HL-60 (cell line): ENCODE measurements around the gene GMEB2.

Experiments used
- DNase-seq, 2 experiments: peaks; one replicate each; pipeline ENCODE4 v3.0.0-alpha.2; 2010 to 2020; ENCODE audit warnings: low read depth in 1 of 2, low spot score in 1 of 2
- H3K27ac ChIP-seq: fragments of 250-450 bp; sonication (Bioruptor Pico); replicated peaks from 2 replicates; pipeline ENCODE4 v1.5.1; 2020; ENCODE audit warnings: mild to moderate bottlenecking, moderate library complexity
- H3K27me3 ChIP-seq: fragments of 250-450 bp; sonication (Bioruptor Pico); 2 replicates; pipeline ENCODE4 v1.5.1; 2021; ENCODE audit warnings: mild to moderate bottlenecking, moderate library complexity; ENCODE audit not compliant: insufficient read depth, poor library complexity, severe bottlenecking
- H3K4me3 ChIP-seq: replicated peaks from 2 replicates; pipeline ENCODE4 v1.5.1; 2011; ENCODE audit warnings: mild to moderate bottlenecking, control low read depth, low read length; ENCODE audit not compliant: insufficient read depth
- CTCF ChIP-seq: IDR thresholded peaks from one replicate; pipeline ENCODE4 v1.5.1; 2011; ENCODE audit warnings: low read length, control low read depth, inconsistent platforms; ENCODE audit not compliant: insufficient read depth
- GABPA ChIP-seq: IDR thresholded peaks from 2 replicates; pipeline ENCODE4 v1.6.1; 2012; ENCODE audit warnings: low read depth
- POLR2AphosphoS5 ChIP-seq: IDR thresholded peaks from 2 replicates; pipeline ENCODE4 v1.6.1; 2012; ENCODE audit warnings: low read depth
- REST ChIP-seq: IDR thresholded peaks from 2 replicates; pipeline ENCODE4 v1.6.1; 2012; ENCODE audit warnings: low read depth; ENCODE audit not compliant: insufficient replicate concordance
- SPI1 ChIP-seq: IDR thresholded peaks from 2 replicates; pipeline ENCODE4 v1.6.1; 2012; ENCODE audit warnings: low read depth, mild to moderate bottlenecking, borderline replicate concordance

Gene GMEB2

GRCh38 chr20:63544241-63544957, 82.5 kb downstream of the GMEB2 start:
- TF ChIP-seq SPI1 (no peak), REST (no peak), GABPA (no peak), POLR2AphosphoS5 (no peak), CTCF (no peak)
- H3K4me3 ChIP-seq: no peak overlapping the region
- peaks cover 58% of the 10 kb centered on the region for H3K27me3 ChIP-seq
- H3K27ac ChIP-seq: no peak overlapping the region
- no peak for DNase-seq

- DNase-seq: no peak
- Histone ChIP-seq H3K27me3 (peaks cover 55% of the 10 kb centered on the region), H3K27ac (no peak overlapping the region), H3K4me3 (no peak overlapping the region)
- TF ChIP-seq SPI1 (no peak), GABPA (no peak), REST (no peak), CTCF (no peak), POLR2AphosphoS5 (no peak)
Observed at GRCh38 chr20:63543733-63544132, 83.2 kb downstream of the GMEB2 start.

- H3K27me3 ChIP-seq: peaks cover 49% of the 10 kb centered on the region
Observed at GRCh38 chr20:63543131-63543530, 83.8 kb downstream of the GMEB2 start.

More at GRCh38 chr20:63543131-63543530, 83.8 kb downstream of the GMEB2 start:
- Histone ChIP-seq H3K4me3 (no peak overlapping the region), H3K27ac (no peak overlapping the region)
- DNase-seq: no peak
- TF ChIP-seq CTCF: no peak
- TF ChIP-seq REST: no peak
- TF ChIP-seq SPI1: no peak
- no peak for TF ChIP-seq GABPA
- TF ChIP-seq POLR2AphosphoS5: no peak
